ENCODE measurements around the gene SYT1.
A peak's percentile ranks its signal among the peaks of the same experiment; 100 is the strongest.

Gene SYT1

DNA sequence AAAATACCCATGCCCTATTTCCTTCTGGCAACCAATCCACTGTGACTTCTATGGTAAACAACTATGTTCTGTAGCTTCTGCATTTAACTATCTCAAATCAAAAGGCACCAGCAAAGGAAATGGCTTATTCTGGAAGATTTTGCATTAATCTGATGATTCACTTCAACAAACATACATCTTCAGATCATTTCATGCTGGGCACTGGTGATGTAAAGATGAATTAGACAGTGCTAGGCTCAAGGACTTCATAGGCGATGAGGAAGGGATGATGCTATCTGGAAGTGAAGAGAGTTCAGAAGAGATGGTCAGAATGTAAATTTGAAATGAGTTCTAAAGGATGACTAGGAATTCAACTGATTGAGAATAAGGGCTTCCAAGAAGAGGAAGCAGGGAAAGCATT lies 462.9 kb downstream of the SYT1 start:
- Histone ChIP-seq H3K27ac (no peak overlapping the region), H3K9me3 (ENCODE audit: low read depth, low read length) (no peaks in the 10 kb centered on the region), H3K4me3 (no peak overlapping the region), H3K36me3 (ENCODE audit: insufficient read depth, low read length) (no peaks in the 10 kb centered on the region), H3K9ac (ENCODE audit: insufficient read length) (no peak overlapping the region)
- DNase-seq (ENCODE audit: low read depth, low spot score): no peak
- TF ChIP-seq FOXP2 (optimal IDR thresholded peaks at IDR 0.05; ENCODE audit: control extremely low read depth, extremely low read length, insufficient read depth) (no peak), POLR2AphosphoS5 (IDR thresholded peaks at IDR 0.05; ENCODE audit: borderline replicate concordance, low read depth, low read length) (no peak), EZH2 (IDR thresholded peaks at IDR 0.05) (no peak)

DNA sequence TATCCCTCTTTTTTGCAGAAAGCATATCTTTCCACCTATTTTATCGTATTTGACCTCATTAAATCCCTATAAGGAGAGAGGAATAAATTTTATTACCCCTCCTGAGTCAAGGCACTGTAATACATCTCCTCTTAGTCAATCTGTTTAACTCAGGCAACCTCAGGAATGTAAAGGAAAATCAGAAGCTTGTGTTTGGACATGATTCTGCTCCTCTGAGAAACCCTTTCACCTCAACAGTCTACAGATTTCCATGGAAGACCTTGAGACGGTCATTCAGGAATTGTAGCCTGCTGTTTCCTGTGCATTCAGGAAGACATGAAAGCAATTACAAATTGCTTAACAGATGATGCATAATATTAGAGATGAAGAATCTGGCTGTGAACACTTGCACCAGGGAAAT lies 465.4 kb downstream of the SYT1 start:
- DNase-seq (ENCODE audit: low read depth, low spot score): no peak
- Histone ChIP-seq H3K4me3 (no peak overlapping the region), H3K27ac (no peak overlapping the region), H3K36me3 (ENCODE audit: insufficient read depth, low read length) (no peaks in the 10 kb centered on the region), H3K9me3 (ENCODE audit: low read depth, low read length) (no peaks in the 10 kb centered on the region), H3K9ac (ENCODE audit: insufficient read length) (no peak overlapping the region)
- no peak for TF ChIP-seq EZH2 (IDR thresholded peaks at IDR 0.05)
- TF ChIP-seq FOXP2 (optimal IDR thresholded peaks at IDR 0.05; ENCODE audit: control extremely low read depth, extremely low read length, insufficient read depth): no peak
- no peak for TF ChIP-seq POLR2AphosphoS5 (IDR thresholded peaks at IDR 0.05; ENCODE audit: borderline replicate concordance, low read depth, low read length)

DNA sequence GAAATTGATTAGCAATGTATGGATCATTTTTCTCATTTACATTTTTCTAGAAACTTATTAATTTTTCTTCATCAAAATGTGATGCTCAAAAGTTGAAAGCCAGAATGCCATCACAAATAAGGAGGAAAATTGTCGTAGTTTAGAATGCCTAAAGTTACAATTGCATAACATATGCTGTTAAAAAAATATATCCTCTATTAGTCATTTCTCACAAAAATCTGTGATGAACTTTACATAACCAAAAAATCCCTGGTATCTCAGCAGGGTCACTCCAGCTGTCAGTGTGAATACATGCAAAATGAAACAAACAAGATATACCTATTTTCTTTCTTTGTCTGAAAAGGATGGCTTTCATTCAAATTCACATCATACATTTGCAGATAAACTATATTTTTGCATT lies 467.3 kb downstream of the SYT1 start:
- no peak overlapping the region for H3K27ac ChIP-seq
- TF ChIP-seq POLR2AphosphoS5 (IDR thresholded peaks at IDR 0.05; ENCODE audit: borderline replicate concordance, low read depth, low read length) (no peak), EZH2 (IDR thresholded peaks at IDR 0.05) (no peak), FOXP2 (optimal IDR thresholded peaks at IDR 0.05; ENCODE audit: control extremely low read depth, extremely low read length, insufficient read depth) (no peak)
- DNase-seq (ENCODE audit: low read depth, low spot score): no peak
- no peaks in the 10 kb centered on the region for H3K9me3 ChIP-seq (ENCODE audit: low read depth, low read length)
- H3K4me3 ChIP-seq: no peak overlapping the region
- H3K36me3 ChIP-seq (ENCODE audit: insufficient read depth, low read length): no peaks in the 10 kb centered on the region
- no peak overlapping the region for H3K9ac ChIP-seq (ENCODE audit: insufficient read length)

DNA sequence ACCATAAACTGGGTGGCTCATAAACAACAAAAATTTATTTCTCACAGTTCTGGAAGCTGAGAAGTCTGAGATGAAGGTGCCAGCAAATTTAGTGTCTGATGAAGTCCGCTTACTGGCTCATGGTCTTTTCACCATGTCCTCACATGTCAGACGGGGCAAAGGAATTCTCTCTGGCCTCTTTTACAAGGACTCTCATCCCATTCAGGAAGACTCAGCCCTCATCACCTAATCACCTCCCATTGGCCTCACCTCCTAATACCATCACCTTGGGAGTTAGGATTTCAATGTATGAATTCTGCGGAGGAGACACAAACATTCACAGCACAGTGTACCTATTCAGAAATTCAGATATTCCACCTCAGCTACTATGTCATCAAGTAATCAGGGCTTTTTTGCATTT lies 468.6 kb downstream of the SYT1 start:
- H3K9me3 ChIP-seq (ENCODE audit: low read depth, low read length): no peaks in the 10 kb centered on the region
- DNase-seq (ENCODE audit: low read depth, low spot score): no peak
- TF ChIP-seq EZH2 (IDR thresholded peaks at IDR 0.05) (no peak), FOXP2 (optimal IDR thresholded peaks at IDR 0.05; ENCODE audit: control extremely low read depth, extremely low read length, insufficient read depth) (no peak), POLR2AphosphoS5 (IDR thresholded peaks at IDR 0.05; ENCODE audit: borderline replicate concordance, low read depth, low read length) (no peak)
- no peak overlapping the region for H3K4me3 ChIP-seq
- no peak overlapping the region for H3K9ac ChIP-seq (ENCODE audit: insufficient read length)
- no peaks in the 10 kb centered on the region for H3K36me3 ChIP-seq (ENCODE audit: insufficient read depth, low read length)
- H3K27ac ChIP-seq: no peak overlapping the region

DNA sequence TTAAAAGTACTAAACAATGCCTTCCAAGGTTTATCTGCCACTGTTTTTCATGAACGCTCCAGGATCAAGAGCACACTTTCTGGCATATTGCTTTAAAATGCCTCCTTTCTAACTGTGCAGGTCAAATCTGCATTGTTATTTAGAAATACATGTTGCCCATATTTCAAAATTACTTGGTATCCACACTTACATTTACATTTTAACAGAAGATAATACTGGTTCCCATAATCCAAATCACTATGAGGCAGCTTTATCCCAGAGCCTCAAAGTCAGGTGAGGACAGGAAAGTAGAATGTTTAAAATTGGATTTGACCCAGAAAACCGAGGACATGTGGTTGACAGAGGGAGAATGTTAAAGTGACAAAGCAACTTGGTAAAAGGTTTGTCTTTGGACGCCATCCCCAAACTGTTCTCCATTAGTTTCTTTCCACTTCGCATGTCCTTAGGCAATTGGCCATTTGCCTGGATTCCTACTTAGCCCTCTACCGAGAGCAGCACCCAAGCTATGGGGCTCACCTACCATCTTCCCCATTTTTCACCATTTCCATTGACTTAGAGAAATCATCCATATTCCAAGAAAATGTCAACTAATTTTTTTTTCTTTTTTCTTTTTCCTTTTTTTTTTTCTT lies 473.2 kb downstream of the SYT1 start:
- Histone ChIP-seq H3K4me3 (no peak overlapping the region), H3K9me3 (ENCODE audit: low read depth, low read length) (no peaks in the 10 kb centered on the region), H3K27ac (no peak overlapping the region), H3K36me3 (ENCODE audit: insufficient read depth, low read length) (no peaks in the 10 kb centered on the region), H3K9ac (ENCODE audit: insufficient read length) (no peak overlapping the region)
- TF ChIP-seq EZH2 (IDR thresholded peaks at IDR 0.05) (no peak), FOXP2 (optimal IDR thresholded peaks at IDR 0.05; ENCODE audit: control extremely low read depth, extremely low read length, insufficient read depth) (no peak), POLR2AphosphoS5 (IDR thresholded peaks at IDR 0.05; ENCODE audit: borderline replicate concordance, low read depth, low read length) (no peak)
- no peak for DNase-seq (ENCODE audit: low read depth, low spot score)

DNA sequence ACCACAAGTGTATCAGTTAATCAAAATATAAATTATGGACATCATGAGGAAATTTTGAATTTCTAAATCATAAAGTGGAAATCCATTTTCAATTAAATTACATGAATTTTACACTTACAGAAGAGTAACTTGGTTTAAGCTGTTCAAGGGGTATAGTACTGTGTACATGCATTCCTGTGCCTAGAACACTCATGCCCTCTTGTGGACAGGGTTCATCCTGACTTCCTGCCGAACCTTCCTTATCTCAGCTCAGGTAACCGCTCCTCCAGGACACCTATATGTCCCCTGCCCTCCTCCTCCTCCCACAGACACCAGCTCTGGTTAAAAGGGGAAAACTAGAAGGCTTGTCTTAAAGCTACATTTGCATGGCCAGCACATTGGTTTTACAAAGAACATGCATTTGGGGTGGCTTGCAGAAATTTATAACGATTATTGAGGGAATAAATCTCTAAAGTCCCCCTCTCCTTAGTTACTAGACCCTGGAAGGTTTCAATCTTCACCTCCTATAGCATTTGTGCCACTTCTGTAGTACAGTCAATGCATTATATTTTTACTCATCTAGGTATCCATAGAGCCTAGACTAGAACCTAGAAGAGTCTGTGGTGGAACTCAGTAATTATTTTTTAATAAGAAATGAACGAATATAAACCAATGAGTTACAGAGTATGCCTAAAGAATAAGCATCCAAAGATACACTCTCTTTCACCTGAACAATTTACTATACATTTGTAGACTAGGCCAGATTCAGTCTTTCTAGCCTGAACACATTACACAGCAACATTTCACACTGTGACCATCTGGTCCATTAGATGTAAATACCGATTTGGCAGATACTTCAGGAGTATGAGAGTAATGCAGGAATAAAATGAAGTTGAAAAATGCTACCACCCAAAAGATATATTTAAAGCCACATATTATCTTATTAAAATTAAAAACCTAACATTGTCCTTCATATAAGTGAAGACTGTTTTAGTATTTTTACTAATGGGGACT lies 480.6 kb downstream of the SYT1 start:
- peak; percentile 22 for DNase-seq (ENCODE audit: low read depth, low spot score)
- Histone ChIP-seq H3K27ac (no peak overlapping the region), H3K9ac (ENCODE audit: insufficient read length) (no peak overlapping the region), H3K9me3 (ENCODE audit: low read depth, low read length) (no peaks in the 10 kb centered on the region), H3K4me3 (no peak overlapping the region), H3K36me3 (ENCODE audit: insufficient read depth, low read length) (no peaks in the 10 kb centered on the region)
- no peak for TF ChIP-seq POLR2AphosphoS5 (IDR thresholded peaks at IDR 0.05; ENCODE audit: borderline replicate concordance, low read depth, low read length)
- TF ChIP-seq EZH2 (IDR thresholded peaks at IDR 0.05): no peak
- TF ChIP-seq FOXP2 (optimal IDR thresholded peaks at IDR 0.05; ENCODE audit: control extremely low read depth, extremely low read length, insufficient read depth): no peak

DNA sequence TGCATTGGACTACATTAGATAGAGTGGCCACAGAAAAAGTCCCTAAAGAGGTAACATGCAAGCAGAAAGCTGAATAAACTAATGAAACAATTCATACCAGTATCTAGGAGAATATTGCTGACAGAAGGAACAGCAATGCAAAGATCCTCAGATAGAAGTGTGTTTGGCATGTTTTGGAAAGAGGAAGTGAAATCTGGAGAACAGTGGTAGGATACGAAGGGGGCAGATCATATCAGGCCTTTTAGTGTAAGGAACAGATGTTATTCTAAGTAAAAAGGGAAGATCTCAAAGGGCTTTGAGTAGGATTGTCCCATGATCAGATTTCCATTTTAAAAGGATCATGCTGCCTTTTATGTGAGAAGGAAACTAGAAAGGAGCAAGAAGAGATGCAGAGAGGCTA lies 483.3 kb downstream of the SYT1 start:
- no peak overlapping the region for H3K4me3 ChIP-seq
- TF ChIP-seq POLR2AphosphoS5 (IDR thresholded peaks at IDR 0.05; ENCODE audit: borderline replicate concordance, low read depth, low read length): no peak
- no peak for TF ChIP-seq FOXP2 (optimal IDR thresholded peaks at IDR 0.05; ENCODE audit: control extremely low read depth, extremely low read length, insufficient read depth)
- TF ChIP-seq EZH2 (IDR thresholded peaks at IDR 0.05): no peak
- no peak overlapping the region for H3K27ac ChIP-seq
- H3K36me3 ChIP-seq (ENCODE audit: insufficient read depth, low read length): no peaks in the 10 kb centered on the region
- no peaks in the 10 kb centered on the region for H3K9me3 ChIP-seq (ENCODE audit: low read depth, low read length)
- no peak overlapping the region for H3K9ac ChIP-seq (ENCODE audit: insufficient read length)
- no peak for DNase-seq (ENCODE audit: low read depth, low spot score)

DNA sequence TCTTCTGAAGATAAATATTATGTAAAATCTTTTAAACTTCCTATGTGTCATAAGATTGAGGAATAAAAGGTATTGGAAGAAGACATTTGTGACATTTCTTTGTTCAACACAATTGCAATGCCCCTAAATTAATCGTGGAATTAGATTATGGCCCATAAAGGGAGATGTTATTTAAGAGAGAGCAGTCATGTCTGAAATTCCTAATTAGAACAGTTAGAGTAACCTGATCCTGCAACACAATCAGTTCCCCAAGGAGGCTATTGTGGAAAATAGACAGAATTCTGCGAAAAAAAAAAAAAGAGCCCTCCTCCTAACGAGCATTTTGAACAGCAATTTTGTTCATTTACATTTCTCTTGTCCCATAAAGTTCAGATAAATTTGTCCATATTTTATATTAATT lies 486.7 kb downstream of the SYT1 start:
- H3K27ac ChIP-seq: no peak overlapping the region
- no peaks in the 10 kb centered on the region for H3K9me3 ChIP-seq (ENCODE audit: low read depth, low read length)
- no peaks in the 10 kb centered on the region for H3K36me3 ChIP-seq (ENCODE audit: insufficient read depth, low read length)
- H3K4me3 ChIP-seq: no peak overlapping the region
- TF ChIP-seq FOXP2 (optimal IDR thresholded peaks at IDR 0.05; ENCODE audit: control extremely low read depth, extremely low read length, insufficient read depth) (no peak), POLR2AphosphoS5 (IDR thresholded peaks at IDR 0.05; ENCODE audit: borderline replicate concordance, low read depth, low read length) (no peak), EZH2 (IDR thresholded peaks at IDR 0.05) (no peak)
- no peak for DNase-seq (ENCODE audit: low read depth, low spot score)
- no peak overlapping the region for H3K9ac ChIP-seq (ENCODE audit: insufficient read length)
